Head of caudate nucleus (tissue), 42 donors: ENCODE data around the gene ATP2B2.

Experiments used
- DNase-seq, 42 donors: peaks; one replicate each; pipeline versions ENCODE4 v3.0.0 to v3.0.0-alpha.2; 2020 to 2021; ENCODE audit warnings: mixed read lengths in 7 of 42
- intact Hi-C: fragments of 100-400 bp; cut with DNase I; formaldehyde crosslinking; loops from one replicate; pipeline ENCODE4 v1.15.0; 2022

Gene ATP2B2

GRCh38 chr3:10289787-10290355, 215.5 kb downstream of the ATP2B2 start:
- no peak for DNase-seq
- intact Hi-C loops, result no loop called here

- DNase-seq, result peak in 40 of 42 donors; percentile 27 to 88 (median 58)
- intact Hi-C loops, result no loop called here
Measured at GRCh38 chr3:10289077-10289476, 216.3 kb downstream of the ATP2B2 start.

- DNase-seq, result peak in 1 of 42 donors; percentile 35
- intact Hi-C loops, result no loop called here
Measured at GRCh38 chr3:10288575-10288960, 216.8 kb downstream of the ATP2B2 start.

GRCh38 chr3:10287936-10288574, 217.3 kb downstream of the ATP2B2 start:
- DNase-seq, result peak in 1 of 42 donors; percentile 30
- intact Hi-C loops, result no loop called here

DNA sequence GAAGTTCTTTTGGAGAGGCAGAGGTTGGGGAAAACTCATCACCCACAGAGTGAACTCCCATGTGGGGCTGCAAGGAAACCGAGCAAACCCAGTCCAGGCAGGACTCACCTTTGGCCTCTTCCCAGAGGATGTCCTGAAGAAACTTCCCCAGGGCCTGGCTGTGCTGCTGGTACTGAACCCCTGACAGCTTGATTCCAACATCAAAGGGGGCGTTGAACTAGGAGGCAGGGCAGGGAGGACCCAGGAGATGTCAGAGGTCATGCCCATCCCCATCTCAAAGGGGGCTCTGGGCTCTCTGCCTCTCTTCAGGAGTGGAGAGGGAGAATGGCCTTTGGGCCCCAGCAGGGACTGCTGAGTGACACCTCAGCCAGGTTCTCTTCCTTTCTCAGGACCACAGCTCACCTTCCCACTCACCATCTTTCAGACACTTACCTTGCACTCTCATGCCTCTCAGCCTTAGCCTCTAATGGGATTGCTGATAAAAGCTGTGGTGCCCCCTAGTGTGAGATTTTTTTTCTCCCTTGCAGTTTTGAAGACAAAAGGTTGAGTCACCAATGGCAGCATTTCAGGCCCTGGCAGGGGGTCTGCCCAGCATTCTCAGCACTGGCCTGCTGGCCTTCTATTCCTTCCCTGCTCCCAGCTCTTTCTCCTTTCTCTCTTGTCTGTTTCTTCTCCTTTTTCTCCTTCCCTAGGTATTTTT, 218.6 kb downstream of the ATP2B2 start:
- DNase-seq, result peak in 25 of 42 donors; percentile 17 to 80 (median 62)
- intact Hi-C loops, result no loop called here

DNA sequence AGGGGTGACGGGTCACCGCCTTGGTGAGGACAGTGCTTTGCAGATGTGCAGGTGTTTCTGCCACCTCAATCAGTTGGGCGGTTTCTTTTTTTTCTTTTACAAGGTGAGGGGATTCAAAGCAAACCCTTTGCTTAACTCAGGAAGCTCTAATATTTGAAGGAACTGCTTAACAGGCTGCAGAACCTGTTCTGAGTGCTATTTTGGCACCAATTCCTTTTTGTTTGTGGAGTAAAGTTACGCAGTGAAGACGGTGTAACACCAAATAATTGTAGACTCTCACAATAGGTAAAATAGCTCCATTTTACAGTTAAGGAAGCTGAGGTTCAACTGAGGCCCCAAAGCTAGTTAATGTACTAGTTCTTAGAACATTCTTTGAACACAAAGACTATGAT, 219.3 kb downstream of the ATP2B2 start:
- DNase-seq, result no peak
- intact Hi-C loops, result no loop called here

- peak in 39 of 42 donors; percentile 31 to 96 (median 69) for DNase-seq
- intact Hi-C loops, result no loop called here
Measured at GRCh38 chr3:10285272-10286132, 219.9 kb downstream of the ATP2B2 start.

DNA sequence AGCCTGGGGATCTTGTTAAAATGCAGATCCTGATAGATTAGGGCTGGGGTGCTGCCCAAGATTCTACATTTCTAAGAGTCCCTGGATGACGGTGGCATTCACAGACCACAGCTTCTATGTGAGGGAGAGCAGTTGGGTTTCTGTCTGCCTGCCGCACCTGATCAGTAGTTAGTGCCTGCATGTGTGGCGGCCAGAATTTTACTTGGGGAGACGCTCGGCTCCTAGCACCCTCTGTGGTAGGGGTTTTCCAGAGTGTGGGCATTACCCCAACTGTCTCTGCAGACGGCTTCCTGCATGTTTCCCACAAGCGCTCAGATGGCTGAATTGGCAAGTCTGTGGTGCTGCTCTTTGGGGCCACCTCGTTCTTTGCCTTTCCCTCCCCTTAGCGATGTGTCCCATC, 220.9 kb downstream of the ATP2B2 start:
- DNase-seq, result peak in 2 of 42 donors; percentile 14 to 30
- intact Hi-C loops, result no loop called here

GRCh38 chr3:10283638-10284037, 221.7 kb downstream of the ATP2B2 start:
- intact Hi-C loops, result no loop called here
- DNase-seq, result peak in 39 of 42 donors; percentile 23 to 87 (median 57)

GRCh38 chr3:10281951-10282350, 223.4 kb downstream of the ATP2B2 start:
- intact Hi-C loops, result no loop called here
- peak in 7 of 42 donors; percentile 20 to 73 (median 35) for DNase-seq

DNA sequence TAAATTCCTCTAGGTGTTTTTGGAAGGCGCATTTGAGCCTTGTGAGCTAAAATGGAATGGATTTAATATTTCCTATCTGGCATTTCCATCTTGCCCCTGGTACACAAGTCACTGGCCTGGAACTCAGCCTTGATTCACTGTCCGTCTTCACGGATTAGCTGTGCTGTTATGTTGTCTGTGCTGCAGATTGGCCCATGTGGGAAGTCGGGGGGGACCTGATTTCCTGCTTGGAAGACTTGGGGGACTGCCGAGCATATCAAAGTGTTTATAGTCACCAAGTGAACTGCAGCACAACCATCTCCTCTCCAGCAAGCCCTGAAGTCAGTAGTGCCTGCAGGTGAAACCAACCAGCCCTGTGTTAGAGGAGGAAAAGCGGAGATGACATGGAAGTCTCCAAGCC, 224.8 kb downstream of the ATP2B2 start:
- DNase-seq, result no peak
- intact Hi-C loops, result no loop called here

- intact Hi-C loops, result no loop called here
- DNase-seq, result no peak
Measured at GRCh38 chr3:10280177-10280529, 225.2 kb downstream of the ATP2B2 start.

DNA sequence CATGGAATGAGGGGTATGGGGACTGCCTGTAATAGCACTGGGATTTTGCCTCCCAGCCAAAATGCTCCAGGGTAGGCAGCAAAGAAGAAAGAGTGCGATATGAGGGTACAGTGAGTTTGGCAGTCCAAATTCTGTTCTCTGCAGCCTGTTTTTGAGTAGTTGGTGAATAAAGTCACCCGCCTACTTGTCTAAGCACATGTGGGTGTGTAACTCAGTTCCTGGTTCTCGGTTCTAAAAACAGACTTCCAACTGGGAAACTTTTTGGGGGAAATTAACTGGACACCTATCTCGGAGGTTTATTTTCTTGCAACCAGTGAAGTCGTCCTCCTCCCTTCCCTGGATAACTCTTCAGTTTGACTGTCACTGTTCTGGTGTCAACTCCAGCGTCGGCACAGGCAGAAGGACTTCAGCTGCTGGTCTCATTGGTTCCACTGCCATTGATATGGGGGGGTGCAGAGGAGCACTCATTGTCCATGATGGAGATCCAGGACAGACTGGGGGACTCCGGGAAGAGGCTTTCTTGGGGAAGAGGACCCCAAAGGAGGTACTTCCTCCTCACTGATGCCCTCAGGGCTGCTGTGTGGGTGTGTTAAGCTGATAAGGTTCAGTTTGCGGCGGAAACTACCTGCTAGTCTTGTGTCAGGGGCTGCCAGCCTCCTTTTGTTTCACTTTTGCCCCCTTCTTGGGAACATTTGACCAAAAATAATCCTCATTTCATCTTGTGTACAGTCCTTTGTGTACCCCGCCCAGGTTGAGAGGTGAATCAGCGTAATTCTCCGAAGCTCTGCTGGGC, 225.8 kb downstream of the ATP2B2 start:
- peak in 1 of 42 donors; percentile 59 for DNase-seq
- intact Hi-C loops, result no loop called here

- no peak for DNase-seq
Measured at GRCh38 chr3:10278501-10278900, 226.9 kb downstream of the ATP2B2 start.

GRCh38 chr3:10277115-10277625, 228.2 kb downstream of the ATP2B2 start:
- intact Hi-C loops, result no loop called here
- DNase-seq, result peak in 1 of 42 donors; percentile 23

More at GRCh38 chr3:10278501-10278900, 226.9 kb downstream of the ATP2B2 start:
- intact Hi-C loops, result no loop called here

- DNase-seq, result no peak
- intact Hi-C loops, result no loop called here
Measured at GRCh38 chr3:10274601-10275000, 230.8 kb downstream of the ATP2B2 start.
